CD4-positive, alpha-beta T cell treated with Interleukin-15 for 1 hour (primary cell): ENCODE results near the gene PORCN.
"Not testable (repeated sequence)": the region's sequence is repeated elsewhere in the genome, so short reads cannot be mapped to it uniquely, and the experiment has no call there.

Experiments used
- DNase-seq: peaks from one replicate; pipeline ENCODE4 v3.0.0-alpha.2; 2020

The PORCN gene

DNA sequence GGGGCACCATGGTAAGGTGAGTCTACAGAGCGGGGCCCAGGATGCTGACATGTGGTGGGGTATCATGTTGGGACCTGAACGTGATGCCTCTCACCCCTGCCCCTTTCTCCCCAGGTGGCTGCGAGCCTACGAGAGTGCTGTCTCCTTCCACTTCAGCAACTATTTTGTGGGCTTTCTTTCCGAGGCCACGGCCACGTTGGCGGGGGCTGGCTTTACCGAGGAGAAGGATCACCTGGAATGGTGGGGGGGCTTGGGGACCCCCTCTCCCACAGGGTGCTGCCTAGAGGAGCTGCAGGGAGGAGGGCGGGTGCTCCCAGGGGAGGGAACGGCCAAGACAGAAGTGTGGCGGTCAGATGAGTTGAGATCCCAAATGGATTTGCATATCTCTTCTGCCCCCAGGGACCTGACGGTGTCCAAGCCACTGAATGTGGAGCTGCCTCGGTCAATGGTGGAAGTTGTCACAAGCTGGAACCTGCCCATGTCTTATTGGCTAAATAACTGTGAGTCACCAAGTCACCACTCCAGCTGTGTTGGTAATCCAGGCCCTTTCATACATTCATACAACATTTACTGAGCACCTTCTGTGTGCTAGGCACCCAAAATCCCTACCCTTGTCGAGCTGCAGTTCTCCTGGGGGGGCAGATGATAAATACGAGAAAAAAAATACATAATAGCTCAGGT is 5.5 kb downstream of the PORCN start:
- no peak for DNase-seq

DNA sequence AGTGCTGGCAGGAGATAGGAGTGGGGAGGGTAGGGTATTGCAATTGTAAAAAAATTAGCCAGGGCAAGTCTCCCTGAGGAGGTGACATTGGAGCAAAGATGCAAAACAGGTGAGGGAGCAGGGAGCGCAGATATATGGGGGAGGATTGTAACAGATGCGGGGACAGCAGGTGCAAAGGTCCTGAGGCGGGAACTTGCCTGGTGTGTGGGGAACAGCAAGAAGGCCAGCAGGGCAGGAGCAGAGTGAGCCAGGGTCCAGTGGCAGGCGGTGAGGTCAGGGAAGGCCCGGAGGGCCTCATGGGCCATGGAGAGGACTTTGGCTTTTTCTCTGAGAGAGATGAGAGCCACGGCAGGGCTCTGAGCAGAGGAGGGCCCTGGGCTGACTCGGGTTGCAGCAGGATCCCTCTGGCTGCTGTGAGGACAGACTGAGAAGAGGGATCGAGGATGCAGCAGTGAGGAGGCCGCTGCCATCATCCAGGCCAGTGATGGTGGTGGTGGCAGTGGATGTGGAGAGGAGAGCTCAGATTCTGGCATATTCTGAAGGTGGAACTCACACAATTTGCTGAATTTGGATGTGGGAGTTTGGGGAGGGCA is 6.2 kb downstream of the PORCN start:
- no peak for DNase-seq

DNA sequence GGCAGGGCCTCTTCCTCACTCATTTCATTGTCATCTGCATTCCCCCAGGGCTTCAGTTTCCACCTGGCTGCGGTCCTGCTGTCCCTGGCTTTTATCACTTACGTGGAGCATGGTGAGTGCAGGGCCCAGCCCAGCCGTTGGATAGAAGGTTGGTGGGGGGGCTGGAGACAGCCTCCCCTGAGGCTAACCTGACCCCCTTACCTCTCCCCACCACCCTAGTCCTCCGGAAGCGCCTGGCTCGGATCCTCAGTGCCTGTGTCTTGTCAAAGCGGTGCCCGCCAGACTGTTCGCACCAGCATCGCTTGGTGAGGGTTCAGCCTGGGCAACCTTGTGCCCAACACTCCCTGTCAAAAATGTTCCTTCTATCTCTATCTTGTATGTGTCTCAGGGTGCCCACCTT is 7.0 kb downstream of the PORCN start:
- no peak for DNase-seq

DNA sequence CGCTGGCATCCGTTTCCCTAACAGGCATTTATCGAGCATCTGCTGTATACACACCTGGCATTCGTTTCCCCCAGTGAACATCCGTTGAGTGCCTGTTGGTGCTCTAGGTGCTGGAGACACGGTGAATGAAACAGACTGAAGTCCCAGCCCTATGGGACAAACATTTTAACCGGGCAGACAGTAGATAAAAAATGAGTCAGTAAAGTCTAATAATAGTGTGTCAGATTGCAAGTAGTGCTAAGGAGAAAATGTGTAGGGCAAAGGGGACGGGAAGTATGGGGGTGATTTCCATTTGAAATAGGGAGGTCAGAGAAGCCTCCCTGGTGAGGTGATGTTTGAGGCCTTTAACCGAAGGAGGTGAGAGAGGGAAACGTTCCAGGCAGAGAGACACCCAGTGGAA is 7.5 kb downstream of the PORCN start:
- no peak for DNase-seq

DNA sequence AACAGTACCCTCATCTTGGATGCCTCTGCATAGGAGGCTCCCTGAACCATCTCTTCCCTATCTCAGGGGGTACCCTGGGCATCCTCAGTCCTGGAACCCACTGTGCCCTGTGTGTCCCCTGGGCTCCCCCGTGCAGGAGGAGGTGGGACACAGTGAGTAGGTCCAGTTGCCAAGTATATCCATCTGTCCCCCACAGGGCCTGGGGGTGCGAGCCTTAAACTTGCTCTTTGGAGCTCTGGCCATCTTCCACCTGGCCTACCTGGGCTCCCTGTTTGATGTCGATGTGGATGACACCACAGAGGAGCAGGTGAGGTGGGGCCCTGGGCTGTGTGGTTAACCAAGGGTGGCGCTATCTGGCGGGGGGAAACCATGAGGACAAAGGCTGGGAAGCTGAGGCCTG is 8.2 kb downstream of the PORCN start:
- DNase-seq: no peak

DNA sequence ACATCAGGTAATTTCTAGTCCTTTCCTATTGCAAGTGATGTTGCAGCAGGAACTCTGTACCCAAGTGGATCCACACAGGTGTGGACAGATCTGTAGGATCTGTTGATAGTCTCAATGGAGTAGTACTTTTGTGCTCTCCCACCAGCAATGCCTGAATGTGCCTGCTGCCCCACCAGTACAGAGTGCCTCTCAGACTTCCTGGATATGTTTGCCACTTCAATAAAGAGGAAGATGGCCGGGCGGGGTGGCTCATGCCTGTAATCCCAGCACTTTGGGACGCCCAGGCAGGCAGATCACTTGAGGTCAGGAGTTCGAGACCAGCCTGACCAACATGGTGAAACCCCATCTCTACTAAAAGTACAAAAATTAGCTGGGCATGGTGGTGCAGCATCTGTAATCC is 10.7 kb downstream of the PORCN start:
- DNase-seq: not testable (repeated sequence)

DNA sequence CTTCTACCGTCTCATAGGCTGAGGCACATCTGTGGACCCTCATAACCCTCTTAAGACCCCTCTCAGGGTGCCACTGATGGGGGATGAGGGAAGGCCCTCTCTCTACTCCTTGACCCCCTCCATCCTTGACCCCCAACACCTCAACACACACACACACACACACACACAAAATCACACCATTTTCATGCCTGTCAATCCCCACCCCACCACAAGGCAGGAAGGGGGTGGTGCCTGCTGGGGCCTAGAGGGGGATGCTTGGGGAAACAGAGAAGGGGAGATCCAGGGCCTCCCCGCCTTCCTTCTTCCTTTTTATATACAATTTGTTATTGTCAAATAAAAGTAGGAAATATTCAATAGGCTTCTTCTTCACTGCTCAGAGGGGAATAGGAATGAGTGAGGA is 11.7 kb downstream of the PORCN start:
- no peak for DNase-seq

DNA sequence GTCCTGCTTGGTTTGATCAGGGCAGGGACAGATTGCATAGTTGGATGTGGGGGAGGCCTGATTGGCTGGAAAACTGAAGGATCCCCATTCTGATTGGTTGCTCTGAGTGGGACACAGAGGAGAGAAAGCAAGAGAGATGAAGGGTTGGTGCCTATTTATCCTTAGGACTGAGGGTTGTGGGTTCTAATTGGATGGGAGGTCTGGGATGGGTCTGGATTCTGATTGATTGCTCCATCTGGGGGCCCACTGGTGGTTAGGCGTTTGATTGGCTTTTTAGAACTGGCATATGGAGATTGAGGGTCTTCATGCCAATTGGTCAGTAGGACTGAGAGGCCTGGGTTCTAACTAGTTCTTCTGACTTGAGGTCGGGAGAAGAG is 12.2 kb downstream of the PORCN start:
- DNase-seq: no peak

DNA sequence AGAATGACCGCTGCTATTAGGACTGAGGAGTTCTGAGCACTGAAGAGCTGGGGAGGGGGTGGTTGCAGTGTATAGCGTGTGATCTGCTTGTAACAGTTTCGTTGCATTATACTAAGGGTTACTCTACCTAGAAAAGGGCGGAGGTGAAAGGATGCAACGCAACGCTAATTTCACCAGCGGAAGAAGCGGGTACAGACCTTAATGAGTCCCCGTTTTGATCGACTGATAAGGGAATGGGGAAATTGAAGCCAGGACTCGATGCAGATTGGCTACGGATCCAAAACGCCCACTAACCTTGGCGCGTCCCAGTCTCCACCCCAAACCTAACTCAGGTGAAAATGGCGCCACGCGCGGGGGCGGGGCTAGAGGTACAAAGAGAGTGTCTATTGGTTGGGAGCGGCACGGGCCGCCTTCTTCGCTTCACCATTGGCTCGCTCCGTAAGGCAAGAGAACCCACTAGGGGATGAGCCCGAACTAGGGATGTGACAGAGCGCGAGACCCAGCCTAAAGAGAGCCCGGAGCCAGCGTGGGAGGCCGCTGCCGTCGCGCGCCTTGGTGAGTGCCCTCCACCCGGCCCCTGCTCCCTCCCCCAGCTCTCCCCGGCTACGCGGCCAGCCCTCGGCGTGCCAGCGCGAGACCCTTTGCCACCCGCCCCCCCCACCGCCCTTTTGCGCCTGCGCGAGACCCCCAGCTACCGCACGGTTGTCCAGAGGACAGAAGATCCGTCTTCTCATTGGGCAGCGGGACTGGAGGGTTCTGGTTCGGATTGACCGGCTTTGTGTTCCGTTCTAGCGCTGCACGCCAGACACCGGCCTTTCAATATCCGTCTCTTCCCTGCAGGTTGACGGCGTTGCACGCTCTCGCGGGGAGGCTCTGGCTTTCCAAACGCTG is 12.8 kb downstream of the PORCN start, which contains the start of gene EBP:
EBP (plus strand) TSS at position 456 of the 891 bp plus-strand sequence. CDS start 1,964 bp downstream, outside the sequence.
- DNase-seq: peak; percentile 96

DNA sequence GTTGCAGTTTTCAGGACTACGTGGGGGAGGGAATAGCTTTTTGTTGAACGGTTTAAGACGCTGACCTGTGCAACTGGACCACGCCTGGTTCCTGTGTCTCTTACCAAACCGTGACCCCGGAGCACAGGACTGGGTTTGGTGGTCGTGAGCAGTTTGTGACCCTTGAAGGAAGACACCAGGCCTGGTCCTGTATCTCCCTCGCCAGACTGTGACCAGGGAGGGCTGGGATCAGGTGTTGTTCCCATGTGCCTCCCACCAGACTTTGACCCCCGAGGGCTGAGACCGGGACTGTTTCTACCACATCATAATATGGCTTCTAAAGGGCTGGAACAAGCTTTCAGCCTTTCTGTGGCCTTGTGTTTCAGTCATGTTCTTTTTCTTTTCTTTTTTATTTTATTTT is 13.5 kb downstream of the PORCN start:
- no peak for DNase-seq

DNA sequence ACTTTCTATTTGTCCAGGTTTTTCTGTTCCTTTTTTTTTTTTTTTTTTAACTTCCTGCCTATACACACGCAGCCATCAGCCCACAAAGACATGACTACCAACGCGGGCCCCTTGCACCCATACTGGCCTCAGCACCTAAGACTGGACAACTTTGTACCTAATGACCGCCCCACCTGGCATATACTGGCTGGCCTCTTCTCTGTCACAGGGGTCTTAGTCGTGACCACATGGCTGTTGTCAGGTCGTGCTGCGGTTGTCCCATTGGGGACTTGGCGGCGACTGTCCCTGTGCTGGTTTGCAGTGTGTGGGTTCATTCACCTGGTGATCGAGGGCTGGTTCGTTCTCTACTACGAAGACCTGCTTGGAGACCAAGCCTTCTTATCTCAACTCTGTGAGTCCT is 14.9 kb downstream of the PORCN start:
- no peak for DNase-seq

DNA sequence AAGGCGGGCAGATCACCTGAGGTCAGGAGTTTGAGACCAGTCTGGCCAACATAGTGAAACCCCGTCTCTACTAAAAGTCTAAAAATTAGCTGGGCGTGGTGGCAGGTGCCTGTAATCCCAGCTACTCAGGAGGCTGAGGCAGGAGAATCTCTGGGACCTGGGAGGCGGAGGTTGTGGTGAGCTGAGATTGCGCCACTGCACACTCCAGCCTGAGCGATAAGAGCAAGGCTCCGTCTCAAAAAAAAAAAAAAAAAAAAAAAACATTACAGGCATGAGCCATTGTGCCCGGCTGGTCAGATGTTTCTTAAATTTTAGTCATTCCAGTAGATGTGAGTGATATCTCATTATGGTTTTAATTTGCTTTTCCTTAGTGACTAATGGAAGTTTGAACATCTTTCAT is 17.1 kb downstream of the PORCN start:
- DNase-seq: not testable (repeated sequence)

DNA sequence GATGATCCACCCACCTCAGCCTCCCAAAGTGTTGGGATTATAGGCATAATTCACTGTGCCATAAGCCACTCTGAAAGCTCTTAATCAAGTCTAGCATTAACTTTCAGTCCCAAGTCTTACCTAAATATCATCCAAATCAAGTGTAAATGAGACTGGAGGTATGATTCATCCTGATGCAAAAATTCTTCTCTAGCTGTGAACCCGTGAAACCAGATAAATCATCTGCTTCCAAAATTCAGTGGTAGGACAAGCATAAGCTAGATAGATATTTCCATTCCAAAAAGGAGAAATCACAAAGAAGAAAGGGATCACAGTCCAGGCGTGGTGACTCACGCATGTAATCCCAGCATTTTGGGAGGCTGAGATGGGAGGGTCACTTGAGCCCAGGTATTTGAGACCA is 21.9 kb downstream of the PORCN start:
- DNase-seq: no peak

DNA sequence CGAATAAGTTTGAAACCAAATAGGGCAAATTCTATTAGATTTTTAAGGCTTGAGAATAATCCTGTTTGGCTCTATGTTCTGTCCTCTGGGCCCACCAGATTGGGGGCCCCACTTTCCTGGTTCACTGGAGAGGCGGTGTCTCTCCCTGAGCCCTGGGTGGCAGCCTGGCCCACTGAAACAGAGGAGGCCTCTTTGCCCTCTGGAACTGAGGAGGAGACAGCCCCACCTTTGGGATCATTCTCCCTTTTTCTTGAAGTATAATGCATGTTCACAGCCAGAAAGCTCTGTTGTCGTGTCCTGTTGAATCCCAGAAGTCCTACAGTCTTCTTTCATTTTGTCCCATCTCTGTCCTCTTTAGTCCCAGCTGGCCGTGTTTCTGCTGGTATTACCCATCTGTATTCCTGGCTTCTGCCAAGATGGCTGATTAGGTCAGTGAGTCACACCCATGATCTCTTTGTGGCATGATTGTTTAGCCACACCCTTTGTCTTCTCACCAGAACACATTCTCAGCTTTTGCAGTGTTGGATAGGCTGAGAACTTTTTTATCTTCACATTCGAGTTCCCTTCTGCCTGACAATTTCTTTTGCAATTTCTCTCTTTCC is 22.7 kb downstream of the PORCN start:
- no peak for DNase-seq

DNA sequence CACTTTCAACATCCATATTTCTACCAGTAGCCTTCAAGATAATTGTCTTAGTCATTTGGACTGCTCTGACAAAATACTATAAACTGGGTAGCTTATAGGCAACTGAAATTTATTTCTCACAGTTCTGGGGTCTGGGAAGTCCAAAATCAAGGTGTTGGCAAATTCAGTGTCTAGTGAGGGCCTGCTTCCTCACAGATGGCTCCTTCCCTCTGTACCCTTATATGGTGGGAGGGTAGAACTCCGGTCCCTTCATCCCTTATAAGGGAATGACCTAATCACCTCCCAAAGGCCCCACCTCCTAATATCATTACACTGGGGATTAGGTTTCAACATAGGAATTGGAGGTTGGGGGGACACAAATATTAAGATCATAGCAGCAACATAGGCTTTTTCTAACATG is 23.4 kb downstream of the PORCN start:
- DNase-seq: no peak

DNA sequence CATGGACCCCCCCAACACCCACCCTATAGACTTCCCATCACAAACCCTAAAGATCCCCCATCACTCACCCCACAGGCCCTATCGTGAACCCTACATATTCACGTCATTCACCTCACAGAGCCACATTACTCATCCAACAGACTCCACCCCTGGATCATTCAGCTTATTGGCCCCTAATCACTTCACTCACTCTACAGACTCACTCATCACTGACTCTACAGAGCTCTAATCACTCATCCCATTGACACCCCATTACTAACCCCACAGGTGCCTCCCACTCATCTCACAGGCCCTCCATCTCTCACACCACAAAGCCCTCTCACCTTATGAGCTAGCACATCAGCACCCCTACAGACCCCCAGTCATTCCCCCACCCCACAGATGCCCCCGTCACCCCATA is 24.4 kb downstream of the PORCN start:
- DNase-seq: no peak

DNA sequence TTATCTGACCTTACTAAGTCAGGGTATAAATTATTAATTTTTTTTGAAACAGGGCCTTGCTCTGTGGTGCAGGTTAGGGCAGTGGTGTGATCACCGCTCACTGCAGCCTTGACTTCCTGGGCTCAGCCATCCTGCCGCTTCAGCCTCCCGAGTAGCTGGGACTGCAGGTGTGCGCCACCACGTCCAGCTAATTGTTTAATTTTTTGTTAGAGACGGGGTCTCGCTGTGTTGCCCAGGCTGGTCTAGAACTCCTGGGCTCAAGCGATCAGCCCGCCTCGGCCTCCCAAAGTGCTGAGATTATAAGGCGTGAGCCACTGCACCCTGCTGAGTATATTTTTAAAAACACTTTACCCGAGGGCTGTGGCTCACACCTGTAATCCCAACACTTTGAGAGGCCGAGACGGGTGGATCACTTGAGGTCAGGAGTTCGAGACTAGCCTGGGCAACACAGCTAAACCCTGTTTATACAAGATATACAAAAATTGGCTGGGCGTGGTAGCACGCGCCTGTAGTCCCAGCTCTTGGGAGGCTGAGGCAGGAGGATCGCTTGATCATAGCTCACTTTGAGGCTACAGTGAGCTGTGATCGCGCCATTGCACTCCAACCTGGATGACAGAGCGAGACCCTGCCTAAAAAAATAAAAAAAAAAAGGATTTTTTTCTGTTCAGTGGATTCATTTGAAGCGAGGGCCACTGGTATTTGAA is 30.0 kb downstream of the PORCN start:
- DNase-seq: no peak

DNA sequence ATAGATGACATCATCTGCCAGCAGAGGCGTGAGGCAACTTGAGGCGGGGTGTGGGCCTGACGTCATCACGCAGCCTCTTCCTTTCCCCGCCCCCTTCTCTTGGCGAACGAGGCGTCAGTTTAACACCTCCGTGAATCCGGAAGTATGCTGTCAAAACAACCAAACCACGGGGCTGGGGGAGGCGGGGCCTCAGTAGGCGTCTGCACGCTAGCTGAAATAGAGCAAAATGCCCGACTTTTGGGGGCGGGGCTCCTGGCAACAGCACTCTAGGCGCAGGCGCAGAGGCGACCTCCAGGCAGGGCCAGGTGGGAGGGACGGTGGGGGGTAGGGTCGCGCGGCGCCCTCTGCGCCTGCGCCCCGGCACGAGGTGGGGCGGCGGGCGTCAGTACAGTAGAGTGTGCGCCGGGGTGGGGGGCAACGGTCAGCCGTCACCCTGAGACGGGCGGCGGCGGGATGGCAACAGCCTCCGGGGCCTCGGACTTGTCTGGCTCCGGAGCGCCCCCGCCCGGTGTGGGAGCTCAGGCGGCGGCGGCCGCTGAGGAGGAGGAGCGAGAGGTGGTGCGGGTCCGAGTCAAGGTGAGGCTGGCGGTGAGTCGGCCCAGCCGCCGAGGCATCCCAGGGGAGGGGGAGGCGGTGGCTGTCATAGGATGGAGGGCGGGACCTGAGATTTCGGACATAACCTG is 30.7 kb downstream of the PORCN start, which contains the start of gene TBC1D25:
TBC1D25 (plus strand) TSS at position 370 of the 683 bp plus-strand sequence; CDS start at position 454, 84 bp downstream.
- peak; percentile 99 for DNase-seq

DNA sequence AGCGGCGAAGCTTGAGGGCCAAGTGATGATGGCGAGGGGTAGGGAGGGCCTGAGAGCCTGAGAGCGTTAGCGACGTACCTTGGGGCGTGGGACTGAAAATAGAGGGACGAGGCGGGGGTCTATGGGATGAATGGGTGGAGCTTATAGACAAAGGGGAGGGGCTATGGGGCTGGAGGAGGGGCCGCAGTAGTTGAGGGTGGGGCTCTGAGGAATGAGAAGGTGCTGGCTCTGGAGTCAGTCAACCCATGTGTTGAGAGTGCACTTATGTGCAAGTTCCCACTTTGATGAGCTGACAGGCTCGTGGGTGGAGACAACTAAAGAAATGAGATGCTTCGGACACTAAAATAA is 31.2 kb downstream of the PORCN start:
- peak; percentile 69 for DNase-seq

DNA sequence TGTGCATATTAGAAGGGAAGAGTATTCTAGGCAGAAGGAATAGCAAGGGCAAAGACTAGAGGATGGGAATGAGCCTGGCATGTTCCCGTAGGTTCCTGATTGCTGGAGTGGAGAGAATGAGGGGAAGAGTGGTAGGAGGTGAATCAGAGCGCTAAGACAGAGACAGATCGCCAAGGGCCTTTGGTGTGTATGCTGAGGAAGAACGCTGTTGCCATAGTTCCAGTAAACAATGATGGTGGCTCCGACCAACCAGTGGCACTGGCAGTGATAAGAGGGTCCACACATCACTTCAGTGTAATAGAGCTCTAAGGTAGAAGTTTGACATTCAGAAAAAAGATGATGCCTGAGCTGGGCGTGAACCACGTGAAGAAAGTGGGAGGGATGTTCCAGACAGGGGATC is 31.7 kb downstream of the PORCN start:
- DNase-seq: no peak

DNA sequence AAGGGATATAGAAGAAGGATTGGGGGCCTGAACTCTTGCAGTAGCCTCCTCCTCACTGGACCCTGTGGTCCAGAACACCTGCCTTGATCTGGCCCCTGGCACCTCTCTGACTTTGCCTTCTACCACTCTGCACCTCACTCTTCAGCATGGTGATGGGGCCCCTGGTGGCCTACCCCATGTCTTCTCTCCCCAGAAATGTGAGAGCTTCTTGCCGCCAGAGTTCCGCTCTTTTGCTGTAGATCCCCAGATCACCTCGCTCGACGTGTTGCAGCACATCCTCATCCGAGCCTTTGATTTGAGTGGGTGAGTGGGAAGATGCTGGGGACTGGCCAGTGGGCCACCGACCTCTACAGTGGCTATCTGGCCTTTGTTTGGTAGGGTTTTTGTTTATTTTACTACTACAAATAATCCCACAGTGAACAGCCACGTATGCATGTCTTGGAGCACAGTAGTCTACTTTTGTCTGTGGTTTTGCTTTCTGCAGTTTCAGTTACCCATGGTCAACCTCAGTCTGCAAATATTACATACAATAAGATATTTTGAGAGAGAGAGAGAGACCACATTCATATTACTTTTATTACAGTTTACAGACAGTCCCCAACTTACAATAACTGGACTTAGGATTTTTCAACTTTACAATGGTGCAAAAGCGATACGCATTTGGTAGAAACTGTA is 32.5 kb downstream of the PORCN start:
- no peak for DNase-seq

DNA sequence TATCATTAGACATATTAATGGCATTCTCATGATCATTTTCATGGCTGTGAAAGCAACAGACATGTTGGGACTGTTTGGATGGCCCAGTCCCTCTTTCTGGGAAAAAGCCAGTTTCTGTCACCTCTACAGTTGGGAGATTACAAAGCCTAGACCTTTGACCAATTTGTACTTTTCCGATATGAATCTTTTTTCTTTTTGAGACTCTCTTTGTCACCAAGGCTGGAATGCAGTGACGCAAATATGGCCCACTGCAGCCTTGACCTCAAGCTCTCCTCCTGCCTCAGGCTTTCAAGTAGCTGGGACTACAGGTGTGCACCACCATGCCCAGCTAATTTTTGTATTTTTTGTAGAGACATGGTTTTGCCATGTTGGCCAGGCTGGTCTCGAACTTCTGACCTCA is 40.1 kb downstream of the PORCN start:
- no peak for DNase-seq
